ELF-1 (cell line): ENCODE data around the gene NDUFC2.
"Not testable (repeated sequence)": the region's sequence is repeated elsewhere in the genome, so short reads cannot be mapped to it uniquely, and the experiment has no call there.

Experiments
- DNase-seq: peaks from one replicate; pipeline ENCODE4 v3.0.0-alpha.2; 2016; ENCODE audit warnings: low read depth, low spot score

The NDUFC2 gene

GRCh38 chr11:78080084-78080817, 589 bp upstream of the NDUFC2 start:
- DNase-seq = no peak

- DNase-seq = peak; percentile 18
Measured at GRCh38 chr11:78078218-78079167, 1.2 kb downstream of the NDUFC2 start.

GRCh38 chr11:78077592-78077991, 2.1 kb downstream of the NDUFC2 start:
- not testable (repeated sequence) for DNase-seq

GRCh38 chr11:78076733-78077403, 2.8 kb downstream of the NDUFC2 start:
- DNase-seq = no peak

GRCh38 chr11:78074756-78075155, 4.9 kb downstream of the NDUFC2 start:
- DNase-seq = no peak

- no peak for DNase-seq
Measured at GRCh38 chr11:78072455-78072854, 7.2 kb downstream of the NDUFC2 start.

- no peak for DNase-seq
Measured at GRCh38 chr11:78071717-78072116, 7.9 kb downstream of the NDUFC2 start.

- DNase-seq = no peak
Measured at GRCh38 chr11:78070621-78071020, 9.0 kb downstream of the NDUFC2 start.

GRCh38 chr11:78069465-78069864, 10.2 kb downstream of the NDUFC2 start:
- DNase-seq = no peak

- no peak for DNase-seq
Measured at GRCh38 chr11:78067704-78068103, 12.0 kb downstream of the NDUFC2 start.

GRCh38 chr11:78066471-78066870, 13.2 kb downstream of the NDUFC2 start:
- no peak for DNase-seq

- DNase-seq = no peak
Measured at GRCh38 chr11:78065203-78065602, 14.5 kb downstream of the NDUFC2 start.

- DNase-seq = no peak
Measured at GRCh38 chr11:78063440-78064181, 16.1 kb downstream of the NDUFC2 start, which contains the start of gene THRSP. Gene THRSP, plus strand, starts transcription at chr11:78063861. Its CDS starts 21 bp downstream, at chr11:78063882.

GRCh38 chr11:78062671-78063070, 17.0 kb downstream of the NDUFC2 start:
- DNase-seq = no peak

GRCh38 chr11:78061921-78062311, 17.7 kb downstream of the NDUFC2 start:
- no peak for DNase-seq

- no peak for DNase-seq
Measured at GRCh38 chr11:78061088-78061920, 18.4 kb downstream of the NDUFC2 start.

- DNase-seq = no peak
Measured at GRCh38 chr11:78060533-78060932, 19.1 kb downstream of the NDUFC2 start.

GRCh38 chr11:78059749-78060328, 19.8 kb downstream of the NDUFC2 start:
- not testable (repeated sequence) for DNase-seq

GRCh38 chr11:78057462-78058055, 22.1 kb downstream of the NDUFC2 start:
- no peak for DNase-seq

GRCh38 chr11:78056093-78056492, 23.6 kb downstream of the NDUFC2 start:
- no peak for DNase-seq
